OCI-LY7 (cell line): ENCODE measurements around the gene RASL12. TPM values are rescaled to one million over a fixed set of nuclear protein-coding genes. Genes with fewer than 3 reads are reported as not detected.

Experiments used
- BruUV-seq: library from RNA; stranded (reverse); fragments of 400-500 nt; replicated peaks from 2 replicates; lab custom pipeline; 2021; lab: Mats Ljungman, UMichigan
- CTCF ChIA-PET: fragments of 300-600 bp; sonication (Branson Sonifier 250); formaldehyde crosslinking; loops from one replicate; lab custom pipeline; 2022; ENCODE audit warnings: antibody characterized with exemption; ENCODE audit not compliant: unreplicated experiment; lab: Charles Lee
- POLR2A ChIA-PET: fragments of 300-600 bp; sonication (Branson Sonifier 250); formaldehyde crosslinking; loops from one replicate; lab custom pipeline; 2022; ENCODE audit warnings: antibody characterized with exemption; lab: Charles Lee
- DNase-seq: peaks from one replicate; pipeline ENCODE4 v3.0.0-alpha.2; 2015; ENCODE audit warnings: low spot score
- H2AFZ ChIP-seq: fragments of 200-600 bp; sonication (generic), shearing (Covaris generic); 2 replicates; pipeline ENCODE4 v1.6.1; 2014; ENCODE audit warnings: mild to moderate bottlenecking, antibody characterized with exemption, low read length, moderate library complexity
- H3K27ac ChIP-seq: fragments of 200-600 bp; sonication (generic); 2 replicates; pipeline ENCODE4 v1.5.1; 2014; ENCODE audit warnings: mixed run types, low read depth, mild to moderate bottlenecking, moderate library complexity, low read length, inconsistent platforms; ENCODE audit not compliant: poor library complexity, severe bottlenecking
- H3K36me3 ChIP-seq: fragments of 200-600 bp; sonication (generic); 2 replicates; pipeline ENCODE4 v1.6.1; 2014; ENCODE audit warnings: mild to moderate bottlenecking, antibody characterized with exemption, low read length, moderate library complexity, mixed read lengths; ENCODE audit not compliant: insufficient read depth
- H3K4me1 ChIP-seq: fragments of 200-600 bp; sonication (generic); 2 replicates; pipeline ENCODE4 v1.5.1; 2014; ENCODE audit warnings: mild to moderate bottlenecking, low read length; ENCODE audit not compliant: insufficient read depth, poor library complexity, severe bottlenecking
- H3K4me2 ChIP-seq: fragments of 200-600 bp; sonication (generic); 2 replicates; pipeline ENCODE4 v1.6.1; 2014; ENCODE audit warnings: mild to moderate bottlenecking, low read length
- H3K4me3 ChIP-seq: fragments of 200-600 bp; sonication (generic); 2 replicates; pipeline ENCODE4 v1.5.1; 2014; ENCODE audit warnings: mild to moderate bottlenecking, low read depth, low read length; ENCODE audit not compliant: poor library complexity, severe bottlenecking
- H3K79me2 ChIP-seq: fragments of 200-600 bp; sonication (generic); 2 replicates; pipeline ENCODE4 v1.6.1; 2016; ENCODE audit warnings: low read depth, mild to moderate bottlenecking, low read length, moderate library complexity, mixed read lengths; ENCODE audit not compliant: insufficient read depth
- H3K9me2 ChIP-seq: fragments of 200-600 bp; sonication (generic); 2 replicates; pipeline ENCODE4 v1.6.1; 2016; ENCODE audit warnings: mild to moderate bottlenecking, low read length, mixed read lengths; ENCODE audit not compliant: insufficient read depth
- H3K9me3 ChIP-seq: fragments of 200-600 bp; sonication (generic); 2 replicates; pipeline ENCODE4 v1.6.1; 2014; ENCODE audit warnings: mild to moderate bottlenecking, mixed run types, low read length, mixed read lengths
- H4K20me1 ChIP-seq: fragments of 200-600 bp; sonication (generic); 2 replicates; pipeline ENCODE4 v1.6.1; 2014; ENCODE audit warnings: mild to moderate bottlenecking, antibody characterized with exemption, low read length, moderate library complexity, mixed read lengths; ENCODE audit not compliant: insufficient read depth
- EZH2phosphoT487 ChIP-seq: fragments of 200-600 bp; sonication (generic); IDR thresholded peaks from 2 replicates; pipeline ENCODE4 v1.6.1; 2018; ENCODE audit warnings: low read depth, borderline replicate concordance, mild to moderate bottlenecking, mixed run types, antibody characterized with exemption, low read length, moderate library complexity, mixed read lengths
- intact Hi-C: fragments of 100-400 bp; cut with micrococcal nuclease; formaldehyde crosslinking; loops from one replicate; pipeline ENCODE4 v1.10.0; 2022; ENCODE audit not compliant: unreplicated experiment
- total RNA-seq, 2 experiments: library from RNA; depleted of rRNA in 1 of 2; stranded (reverse); fragments of >200 nt in 1 of 2; shearing (Covaris generic) in 1 of 2; gene quantifications; 2 replicates each; pipeline ENCODE4 v1.2.3, GENCODE V29; 2014 to 2022
- TF ChIP-seq, protein P1 (sequence below): fragments of 200-600 bp; sonication (generic); conservative IDR thresholded peaks from 2 replicates; pipeline ENCODE4 v1.5.1; 2014; ENCODE audit warnings: mild to moderate bottlenecking, antibody characterized with exemption, low read length, moderate library complexity, mixed read lengths

RASL12 gene
- total RNA-seq, 2 experiments from 2014 or later, result not detected

- TF ChIP-seq, protein P1, sequence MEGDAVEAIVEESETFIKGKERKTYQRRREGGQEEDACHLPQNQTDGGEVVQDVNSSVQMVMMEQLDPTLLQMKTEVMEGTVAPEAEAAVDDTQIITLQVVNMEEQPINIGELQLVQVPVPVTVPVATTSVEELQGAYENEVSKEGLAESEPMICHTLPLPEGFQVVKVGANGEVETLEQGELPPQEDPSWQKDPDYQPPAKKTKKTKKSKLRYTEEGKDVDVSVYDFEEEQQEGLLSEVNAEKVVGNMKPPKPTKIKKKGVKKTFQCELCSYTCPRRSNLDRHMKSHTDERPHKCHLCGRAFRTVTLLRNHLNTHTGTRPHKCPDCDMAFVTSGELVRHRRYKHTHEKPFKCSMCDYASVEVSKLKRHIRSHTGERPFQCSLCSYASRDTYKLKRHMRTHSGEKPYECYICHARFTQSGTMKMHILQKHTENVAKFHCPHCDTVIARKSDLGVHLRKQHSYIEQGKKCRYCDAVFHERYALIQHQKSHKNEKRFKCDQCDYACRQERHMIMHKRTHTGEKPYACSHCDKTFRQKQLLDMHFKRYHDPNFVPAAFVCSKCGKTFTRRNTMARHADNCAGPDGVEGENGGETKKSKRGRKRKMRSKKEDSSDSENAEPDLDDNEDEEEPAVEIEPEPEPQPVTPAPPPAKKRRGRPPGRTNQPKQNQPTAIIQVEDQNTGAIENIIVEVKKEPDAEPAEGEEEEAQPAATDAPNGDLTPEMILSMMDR, result no peak
- no TSS peak for BruUV-seq
- H2AFZ ChIP-seq, result no peak within 1 kb of the TSS
- no peaks in the 10 kb centered on the region for H3K4me1 ChIP-seq
- ChIA-PET POLR2A (interaction anchor here (0.6 to 1.2 kb wide), 4 partner anchors 20 to 947 kb away, joined by 3 to 6 read pairs (median 4); no protein-coding TSS in a partner anchor), CTCF (no interaction called here)
- no peak within 1 kb of the TSS for H3K4me2 ChIP-seq
- no peaks in the 10 kb centered on the region for H3K9me2 ChIP-seq
- no peak for DNase-seq
- H3K4me3 ChIP-seq, result no peak within 1 kb of the TSS
- no peaks in the 10 kb centered on the region for H3K79me2 ChIP-seq
- H3K36me3 ChIP-seq, result peaks cover 85% of the 10 kb centered on the region
- H3K9me3 ChIP-seq, result no peaks in the 10 kb centered on the region
- intact Hi-C loops, result no loop called here
- no peaks in the 10 kb centered on the region for H4K20me1 ChIP-seq
- H3K27ac ChIP-seq, result no peak within 1 kb of the TSS
Measured at GRCh38 chr15:65115086-65115485, 47.3 kb upstream of the RASL12 start, which contains the start of gene UBAP1L. Gene UBAP1L, minus strand, starts transcription at chr15:65115200. Its CDS starts 8,985 bp downstream, at chr15:65106215.

- H3K9me2 ChIP-seq, result no peaks in the 10 kb centered on the region
Measured at GRCh38 chr15:65110676-65111292, 43.0 kb upstream of the RASL12 start.

More at GRCh38 chr15:65110676-65111292, 43.0 kb upstream of the RASL12 start:
- H3K4me1 ChIP-seq, result no peaks in the 10 kb centered on the region
- H3K79me2 ChIP-seq, result no peaks in the 10 kb centered on the region
- ChIA-PET POLR2A (no interaction called here), CTCF (interaction anchor here (0.8 kb wide), 1 partner anchor 12 kb away, joined by 3 read pairs; no protein-coding TSS in a partner anchor)
- no peak for DNase-seq
- H3K36me3 ChIP-seq, result peaks cover 53% of the 10 kb centered on the region
- no peak overlapping the region for H3K4me3 ChIP-seq
- H3K9me3 ChIP-seq, result no peaks in the 10 kb centered on the region
- H3K27ac ChIP-seq, result no peak overlapping the region
- TF ChIP-seq, protein P1, result no peak
- no peak for TF ChIP-seq EZH2phosphoT487
- no peaks in the 10 kb centered on the region for H4K20me1 ChIP-seq
- intact Hi-C loops, result no loop called here
- BruUV-seq, result no TSS peak
- H2AFZ ChIP-seq, result no peak overlapping the region
- no peak overlapping the region for H3K4me2 ChIP-seq
